Natural killer cell (primary cell): ENCODE results near the gene A1BG. TPM values are rescaled to one million over a fixed set of nuclear protein-coding genes. Genes with fewer than 3 reads are reported as not detected.
A peak's percentile ranks its signal among the peaks of the same experiment; 100 is the strongest.

Experiments
- ATAC-seq, 3 donors: fragments of 150-1000 bp in 2 of 3; fragments of 200-7000 bp in 1 of 3; cut with Tn5 transposase; 1 replicate in 1 of 3; 2 replicates in 2 of 3; pipeline ENCODE4 v1.10.0; 2021; ENCODE audit warnings: mild to moderate bottlenecking in 2 of 3, moderate library complexity in 2 of 3
- DNase-seq, 2 donors: peaks; one replicate each; pipeline versions ENCODE4 v3.0.0 to v3.0.0-alpha.2; 2013 to 2021; ENCODE audit warnings: mixed read lengths in 1 of 2
- H3K27ac ChIP-seq: one replicate; pipeline ENCODE4 v1.5.1; 2013; ENCODE audit warnings: mild to moderate bottlenecking, low read length
- H3K27me3 ChIP-seq: one replicate; pipeline ENCODE4 v1.6.1; 2013; ENCODE audit warnings: low read length; ENCODE audit not compliant: control insufficient read depth, insufficient read depth
- H3K36me3 ChIP-seq: one replicate; pipeline ENCODE4 v1.6.1; 2013; ENCODE audit warnings: low read length; ENCODE audit not compliant: control insufficient read depth, insufficient read depth
- H3K4me1 ChIP-seq: one replicate; pipeline ENCODE4 v1.6.1; 2013; ENCODE audit warnings: low read length; ENCODE audit not compliant: control insufficient read depth, insufficient read depth
- H3K4me3 ChIP-seq: one replicate; pipeline ENCODE4 v1.5.1; 2013; ENCODE audit warnings: low read length
- H3K9me3 ChIP-seq: one replicate; pipeline ENCODE4 v1.6.1; 2013; ENCODE audit warnings: low read length; ENCODE audit not compliant: control insufficient read depth, insufficient read depth
- H3K27ac Mint-ChIP-seq, 2 donors: one replicate each; pipeline ENCODE4 v1.8.0; 2022; ENCODE audit warnings: mild to moderate bottlenecking in 2 of 2, mixed read lengths in 2 of 2, moderate library complexity in 1 of 2
- H3K27me3 Mint-ChIP-seq, 2 donors: one replicate each; pipeline ENCODE4 v1.8.0; 2022; ENCODE audit warnings: low read depth in 2 of 2, mixed read lengths in 2 of 2
- H3K36me3 Mint-ChIP-seq: one replicate; pipeline ENCODE4 v1.8.0; 2022; ENCODE audit warnings: mixed read lengths
- H3K4me1 Mint-ChIP-seq, 2 donors: one replicate each; pipeline ENCODE4 v1.8.0; 2022; ENCODE audit warnings: mixed read lengths in 2 of 2
- H3K4me3 Mint-ChIP-seq: one replicate; pipeline ENCODE4 v1.8.0; 2022; ENCODE audit warnings: mild to moderate bottlenecking, moderate library complexity, mixed read lengths
- H3K9me3 Mint-ChIP-seq, 2 donors: one replicate each; pipeline ENCODE4 v1.8.0; 2022; ENCODE audit warnings: mixed read lengths in 2 of 2
- WGBS: methylation state at CpG from one replicate; pipeline ENCODE4 v1.1.7; 2013; ENCODE audit warnings: missing lambda C conversion rate; ENCODE audit not compliant: insufficient coverage; 5-methylcytosine and 5-hydroxymethylcytosine counted together
- intact Hi-C: fragments of 100-400 bp; cut with micrococcal nuclease; formaldehyde crosslinking; loops from one replicate; pipeline ENCODE4 v1.14.2; 2022
- total RNA-seq, 4 donors: library from RNA; stranded (reverse); fragments of 120-200 nt in 1 of 4; gene quantifications; one replicate each; pipeline versions ENCODE4 v1.2.3 to v1.2.4, GENCODE V29; 2013 to 2022
- TF ChIP-seq, protein P1 (sequence below): fragments of 200-600 bp; IDR thresholded peaks from one replicate; pipeline ENCODE4 v1.8.0; 2022; ENCODE audit warnings: antibody characterized with exemption

A1BG gene
- total RNA-seq, 3 donors from 2014 or later (not counting 1 experiment from before 2014, with no cell fraction given): 2.0 to 10.6 (median 3.5) TPM

DNA sequence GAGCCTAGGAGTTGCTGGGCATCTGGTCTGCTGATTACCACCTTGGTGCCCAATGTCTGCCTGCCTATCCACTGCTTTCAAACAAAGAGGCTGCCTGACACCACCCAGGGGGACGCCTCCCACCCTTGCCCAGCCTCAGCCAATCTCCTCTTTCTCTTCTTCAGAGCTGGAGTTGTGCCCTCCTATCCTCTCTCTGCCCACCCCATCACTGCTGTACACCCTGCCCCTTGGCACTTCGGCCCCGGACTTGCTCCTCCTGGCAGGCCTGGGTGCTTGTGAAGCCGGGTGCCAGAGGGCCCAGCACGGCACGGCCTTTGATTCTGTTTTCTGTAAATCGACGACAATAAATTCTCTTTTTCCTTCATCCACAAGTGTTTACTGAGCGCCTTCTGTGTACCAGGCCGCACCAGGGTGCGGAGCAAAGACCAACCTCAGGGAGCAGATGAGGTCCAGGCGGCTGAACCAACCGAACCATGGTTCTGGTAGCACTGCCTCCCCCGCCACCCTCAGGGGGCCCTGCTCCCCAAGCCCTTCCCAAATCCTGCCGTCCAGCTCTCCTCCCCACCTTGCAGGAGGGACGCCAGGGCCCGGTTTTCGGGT, 47.1 kb upstream of the A1BG start:
- Mint-ChIP-seq H3K4me1 (peaks cover 14 to 15% of the 10 kb centered on the region in 2 donors), H3K27me3 (peaks cover 0 to 23% of the 10 kb centered on the region in 2 donors), H3K36me3 (no peaks in the 10 kb centered on the region), H3K9me3 (no peaks in the 10 kb centered on the region), H3K4me3 (peak overlapping the region; percentile 92), H3K27ac (peak overlapping the region; percentile 92 to 93)
- no peaks in the 10 kb centered on the region for H3K36me3 ChIP-seq
- no peaks in the 10 kb centered on the region for H3K9me3 ChIP-seq
- TF ChIP-seq, protein P1, sequence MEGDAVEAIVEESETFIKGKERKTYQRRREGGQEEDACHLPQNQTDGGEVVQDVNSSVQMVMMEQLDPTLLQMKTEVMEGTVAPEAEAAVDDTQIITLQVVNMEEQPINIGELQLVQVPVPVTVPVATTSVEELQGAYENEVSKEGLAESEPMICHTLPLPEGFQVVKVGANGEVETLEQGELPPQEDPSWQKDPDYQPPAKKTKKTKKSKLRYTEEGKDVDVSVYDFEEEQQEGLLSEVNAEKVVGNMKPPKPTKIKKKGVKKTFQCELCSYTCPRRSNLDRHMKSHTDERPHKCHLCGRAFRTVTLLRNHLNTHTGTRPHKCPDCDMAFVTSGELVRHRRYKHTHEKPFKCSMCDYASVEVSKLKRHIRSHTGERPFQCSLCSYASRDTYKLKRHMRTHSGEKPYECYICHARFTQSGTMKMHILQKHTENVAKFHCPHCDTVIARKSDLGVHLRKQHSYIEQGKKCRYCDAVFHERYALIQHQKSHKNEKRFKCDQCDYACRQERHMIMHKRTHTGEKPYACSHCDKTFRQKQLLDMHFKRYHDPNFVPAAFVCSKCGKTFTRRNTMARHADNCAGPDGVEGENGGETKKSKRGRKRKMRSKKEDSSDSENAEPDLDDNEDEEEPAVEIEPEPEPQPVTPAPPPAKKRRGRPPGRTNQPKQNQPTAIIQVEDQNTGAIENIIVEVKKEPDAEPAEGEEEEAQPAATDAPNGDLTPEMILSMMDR: no peak
- intact Hi-C loops: loop anchor here (2.0 kb wide), 2 partner anchors 14 to 74 kb away; partner anchors contain the start of genes RPS5 and ZSCAN22
- peaks cover 21% of the 10 kb centered on the region for H3K4me1 ChIP-seq
- peak overlapping the region; percentile 98 for H3K27ac ChIP-seq
- H3K4me3 ChIP-seq: peak overlapping the region; percentile 39
- peaks cover 10% of the 10 kb centered on the region for H3K27me3 ChIP-seq
- WGBS: 74% methylated on average over 18 of the region's 18 CpGs
- ATAC-seq (no peak), DNase-seq (peak in 1 of 2 donors; percentile 15)

- TF ChIP-seq, protein P1: no peak
- Mint-ChIP-seq H3K36me3 (no peaks in the 10 kb centered on the region), H3K9me3 (no peaks in the 10 kb centered on the region), H3K4me1 (peaks cover 14 to 15% of the 10 kb centered on the region in 2 donors), H3K27me3 (peaks cover 0 to 23% of the 10 kb centered on the region in 2 donors), H3K27ac (no peak overlapping the region), H3K4me3 (peak overlapping the region; percentile 31)
- DNase-seq: no peak
- Histone ChIP-seq H3K9me3 (no peaks in the 10 kb centered on the region), H3K4me1 (peaks cover 21% of the 10 kb centered on the region), H3K27ac (no peak overlapping the region), H3K36me3 (peaks cover 2% of the 10 kb centered on the region), H3K27me3 (peaks cover 10% of the 10 kb centered on the region), H3K4me3 (no peak overlapping the region)
- WGBS: 97% methylated on average over 3 of the region's 3 CpGs
- intact Hi-C loops: loop anchor here (2.0 kb wide), 2 partner anchors 13 to 73 kb away; partner anchors contain the start of genes RPS5 and ZSCAN22
- no peak for ATAC-seq
These were observed 46.6 kb upstream of the A1BG start for GRCh38 chr19:58399903-58400302.

DNA sequence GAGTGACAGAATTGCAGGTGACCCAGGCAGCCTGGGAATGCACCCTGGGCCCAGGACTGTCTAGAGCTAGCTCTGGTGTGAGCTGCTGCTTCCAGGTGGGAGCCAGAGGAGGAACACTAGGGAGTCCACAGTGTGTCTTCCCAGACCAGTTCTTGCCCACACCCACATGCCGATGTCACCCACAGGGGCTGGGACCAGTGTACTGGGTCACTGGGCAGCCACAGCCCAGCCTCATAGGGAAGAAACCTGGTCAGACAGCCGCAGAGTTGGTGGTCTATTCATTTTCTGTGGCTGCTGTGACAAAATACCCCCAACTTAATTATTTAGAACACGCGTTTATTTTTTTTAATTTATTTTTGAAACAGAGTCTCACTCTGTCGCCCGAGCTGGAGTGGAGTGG, 45.3 kb upstream of the A1BG start:
- DNase-seq: no peak
- WGBS: 97% methylated on average over 6 of the region's 6 CpGs
- TF ChIP-seq, protein P1: no peak
- H3K4me3 ChIP-seq: no peak overlapping the region
- Mint-ChIP-seq H3K9me3 (no peaks in the 10 kb centered on the region), H3K27me3 (peaks cover 0 to 23% of the 10 kb centered on the region in 2 donors), H3K27ac (no peak overlapping the region), H3K4me1 (peaks cover 14 to 17% of the 10 kb centered on the region in 2 donors), H3K36me3 (peaks cover 5% of the 10 kb centered on the region), H3K4me3 (no peak overlapping the region)
- peaks cover 10% of the 10 kb centered on the region for H3K27me3 ChIP-seq
- peaks cover 21% of the 10 kb centered on the region for H3K4me1 ChIP-seq
- no peak overlapping the region for H3K27ac ChIP-seq
- H3K9me3 ChIP-seq: no peaks in the 10 kb centered on the region
- no peak for ATAC-seq
- intact Hi-C loops: no loop called here
- peaks cover 16% of the 10 kb centered on the region for H3K36me3 ChIP-seq
